ENCODE data around the gene CYLD.
A peak's percentile ranks its signal among the peaks of the same experiment; 100 is the strongest.

The CYLD gene

GRCh38 chr16:50741225-50741780 is 583 bp upstream of the CYLD start:
- DNase-seq: no peak

DNA sequence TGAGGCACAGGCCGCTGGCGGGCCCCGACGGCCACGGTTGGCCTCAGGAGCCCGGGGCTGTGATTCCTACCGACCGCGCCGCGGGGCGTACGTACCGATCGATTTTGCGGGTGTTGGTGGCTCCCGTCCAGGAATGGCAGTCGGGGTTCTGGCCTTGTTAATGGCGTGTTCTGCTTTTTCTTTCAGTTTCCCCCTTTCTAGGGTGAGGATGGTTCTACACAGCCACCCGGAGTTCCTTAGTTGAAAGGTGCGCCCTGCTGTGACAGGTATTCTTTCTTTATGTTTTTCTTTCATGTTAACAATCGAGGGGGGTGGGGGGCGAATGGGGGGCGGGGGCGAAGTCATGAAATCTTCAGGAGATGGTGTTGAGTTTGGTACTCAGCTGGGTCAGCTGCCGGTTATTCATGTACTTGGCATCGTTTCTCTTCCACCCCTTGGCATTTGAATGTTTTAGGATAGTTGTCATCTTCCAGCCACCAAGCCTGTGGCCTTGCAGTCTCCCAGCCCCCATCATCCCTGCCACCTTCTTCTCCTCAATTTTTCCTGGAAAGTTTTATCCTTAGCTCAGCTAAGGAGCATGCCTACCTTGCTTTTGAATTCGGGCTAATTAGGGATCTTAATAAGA is 802 bp downstream of the CYLD start:
- DNase-seq: peak in 1 of 2 experiments; percentile 40

DNA sequence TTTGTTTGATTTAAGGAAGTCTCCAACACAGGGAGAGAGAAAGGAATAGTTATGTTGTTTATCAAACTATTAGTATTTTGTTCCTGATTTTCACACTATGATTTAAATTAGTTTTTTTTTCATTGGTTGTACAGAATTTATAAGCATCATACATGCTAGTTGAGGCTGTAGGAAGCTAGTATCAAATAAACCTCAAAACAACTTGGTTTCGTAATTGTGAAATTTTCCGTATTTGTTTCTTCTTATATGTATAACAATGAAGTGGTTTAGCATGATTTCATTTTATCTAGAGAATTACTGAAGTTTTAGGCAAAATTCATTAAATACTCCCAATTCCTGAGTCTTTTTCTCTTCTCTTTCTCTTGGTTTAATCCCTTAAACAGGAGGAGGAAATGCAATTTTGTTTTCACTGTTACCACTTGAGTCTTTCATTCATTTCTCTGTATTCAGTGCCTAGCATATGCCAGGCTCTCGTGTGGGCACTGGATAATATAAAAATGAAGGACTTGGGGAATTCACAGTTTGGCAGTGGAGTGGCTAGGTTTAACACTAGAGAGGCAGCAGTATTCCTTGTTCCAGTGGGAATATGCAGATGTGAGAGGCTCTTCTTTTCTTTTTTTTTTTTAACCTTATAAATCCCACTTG is 1.8 kb downstream of the CYLD start:
- no peak for DNase-seq

DNA sequence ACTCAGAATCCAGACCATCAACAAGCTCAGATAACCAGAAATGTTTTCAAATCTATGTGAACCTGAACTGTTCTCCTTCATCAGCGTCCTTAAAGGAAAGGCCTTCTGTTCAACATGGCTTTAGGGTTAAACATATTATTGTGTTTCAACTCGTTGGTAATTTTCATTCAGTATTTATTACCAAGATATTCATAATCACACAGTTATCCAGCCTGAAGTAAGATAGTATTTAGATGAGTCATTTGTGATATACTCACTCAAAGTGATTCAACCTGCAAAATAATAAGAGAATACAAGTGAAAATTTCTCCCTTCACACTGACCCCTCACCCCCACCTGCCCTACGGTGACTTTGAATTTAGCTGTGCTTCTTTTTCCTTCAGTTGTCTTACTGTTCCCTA is 3.0 kb downstream of the CYLD start:
- no peak for DNase-seq

GRCh38 chr16:50745940-50746339 is 4.1 kb downstream of the CYLD start:
- DNase-seq: no peak

- no peak for DNase-seq
Measured at GRCh38 chr16:50747207-50747956, 5.5 kb downstream of the CYLD start.

DNA sequence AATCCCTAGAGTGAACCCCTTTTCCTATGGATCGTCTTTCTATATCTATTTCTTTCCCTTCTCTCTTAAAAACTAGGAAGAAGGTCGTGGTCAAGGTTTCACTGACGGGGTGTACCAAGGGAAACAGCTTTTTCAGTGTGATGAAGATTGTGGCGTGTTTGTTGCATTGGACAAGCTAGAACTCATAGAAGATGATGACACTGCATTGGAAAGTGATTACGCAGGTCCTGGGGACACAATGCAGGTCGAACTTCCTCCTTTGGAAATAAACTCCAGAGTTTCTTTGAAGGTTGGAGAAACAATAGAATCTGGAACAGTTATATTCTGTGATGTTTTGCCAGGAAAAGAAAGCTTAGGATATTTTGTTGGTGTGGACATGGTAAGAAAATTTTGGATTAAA is 9.6 kb downstream of the CYLD start:
- no peak for DNase-seq

DNA sequence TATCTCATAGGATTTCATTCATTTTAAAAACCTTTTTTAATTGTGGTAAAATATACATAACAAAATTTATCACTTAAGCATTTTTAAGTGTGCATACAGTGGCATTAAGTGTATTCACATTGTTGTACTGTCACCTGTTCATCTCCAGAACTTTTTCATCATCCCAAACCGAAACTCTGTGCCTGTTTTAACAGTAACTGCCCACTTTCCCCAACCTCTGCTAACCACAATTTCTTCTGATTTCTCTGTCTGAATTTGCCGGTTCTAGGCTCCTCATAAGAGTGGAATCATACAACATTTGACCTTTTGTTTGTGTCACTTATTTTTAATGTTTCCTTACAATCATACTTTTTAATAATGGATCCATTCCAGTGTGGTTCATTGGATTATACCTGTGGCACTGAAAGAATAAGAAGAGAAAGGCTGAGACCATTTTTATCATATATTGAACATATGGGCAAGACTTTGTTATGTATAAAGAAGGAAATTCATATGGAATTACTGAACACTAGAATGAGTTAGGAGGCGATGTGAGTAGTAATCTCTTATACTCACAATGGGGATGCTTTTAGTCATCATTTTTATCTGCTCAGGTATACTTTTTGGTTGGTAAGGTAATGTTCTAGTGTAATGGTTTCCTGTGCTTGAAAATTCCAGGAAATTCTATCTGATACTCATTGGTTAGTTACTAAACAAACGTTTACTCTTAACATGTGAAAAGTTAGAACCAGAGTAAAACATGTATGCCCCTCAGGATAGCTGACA is 10.8 kb downstream of the CYLD start:
- no peak for DNase-seq

DNA sequence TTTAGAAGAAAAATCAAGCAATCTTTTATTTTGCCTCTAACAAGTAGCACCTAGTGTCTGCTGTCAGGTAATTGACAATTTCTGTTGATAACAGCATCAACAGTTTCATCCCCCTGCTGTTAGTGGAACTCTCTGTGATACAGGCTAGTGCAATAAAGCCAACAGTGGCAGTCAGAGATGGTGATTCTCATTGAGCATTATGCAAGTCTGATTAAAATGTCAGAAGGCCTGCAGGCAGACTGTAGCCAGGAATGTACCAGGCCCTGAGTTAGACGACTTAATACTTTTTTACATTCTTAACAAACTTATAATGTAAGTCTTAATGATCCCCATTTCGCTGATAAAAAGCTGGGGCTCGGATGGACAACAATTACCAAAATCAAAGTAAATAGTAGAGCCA is 14.6 kb downstream of the CYLD start:
- no peak for DNase-seq

GRCh38 chr16:50761267-50761666 is 19.4 kb downstream of the CYLD start:
- DNase-seq: no peak

- no peak for DNase-seq
Measured at GRCh38 chr16:50762241-50762640, 20.4 kb downstream of the CYLD start.

GRCh38 chr16:50763211-50763610 is 21.3 kb downstream of the CYLD start:
- no peak for DNase-seq

DNA sequence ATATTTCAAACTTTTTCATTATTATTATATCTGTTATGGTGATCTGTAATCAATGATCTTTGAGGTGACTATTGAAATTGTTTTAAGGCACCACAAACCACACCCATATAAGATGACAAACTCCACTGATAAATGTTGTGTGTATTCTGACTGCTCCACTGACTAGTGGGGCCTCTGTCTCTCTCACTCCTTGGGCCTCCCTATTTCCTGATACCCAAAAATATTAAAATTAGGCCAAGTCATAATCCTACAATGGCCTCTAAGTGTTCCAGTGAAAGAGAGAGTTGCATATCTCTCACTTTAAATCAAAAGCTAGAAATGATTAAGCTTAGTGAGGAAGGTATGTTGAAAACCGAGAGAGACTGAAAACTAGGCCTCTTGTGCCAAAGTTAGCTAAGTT is 23.4 kb downstream of the CYLD start:
- DNase-seq: no peak

DNA sequence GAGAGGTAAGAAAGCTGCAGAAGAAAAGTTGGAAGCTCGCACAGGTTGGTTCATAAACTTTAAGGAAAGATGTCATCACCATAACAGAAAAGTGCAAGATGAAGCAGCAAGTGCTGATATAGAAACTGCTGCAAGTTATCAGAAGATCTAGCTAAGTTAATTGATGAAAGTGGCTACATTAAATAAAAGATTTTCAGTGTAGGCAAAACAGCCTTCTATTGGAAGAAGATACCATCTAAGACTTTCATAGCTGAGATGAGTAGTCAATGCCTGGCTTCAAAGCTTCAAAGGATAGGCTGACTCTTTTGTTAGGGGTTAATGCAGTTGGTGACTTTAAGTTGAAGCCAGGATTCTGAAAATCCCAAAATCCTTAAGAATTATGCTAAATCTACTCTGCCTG is 24.0 kb downstream of the CYLD start:
- no peak for DNase-seq

DNA sequence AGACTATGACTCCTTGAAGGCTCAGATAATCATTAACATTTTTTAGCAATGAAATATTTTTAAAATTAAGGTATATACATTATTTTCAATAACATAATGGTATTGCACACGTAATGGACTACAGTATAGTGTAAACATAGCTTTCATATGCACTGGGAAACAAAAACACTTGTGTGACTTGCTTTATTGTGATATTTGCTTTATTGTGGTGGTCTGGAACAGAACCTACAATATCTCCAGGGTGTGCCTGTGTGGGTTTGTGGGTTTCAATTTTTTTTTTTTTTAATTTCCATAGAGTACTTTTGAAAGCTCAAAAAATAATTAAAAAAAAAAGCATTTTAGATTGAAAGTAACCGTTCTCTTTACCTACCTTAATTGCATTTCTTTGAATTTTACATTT is 25.3 kb downstream of the CYLD start:
- DNase-seq: no peak

- DNase-seq: no peak
Measured at GRCh38 chr16:50771366-50771765, 29.5 kb downstream of the CYLD start.

DNA sequence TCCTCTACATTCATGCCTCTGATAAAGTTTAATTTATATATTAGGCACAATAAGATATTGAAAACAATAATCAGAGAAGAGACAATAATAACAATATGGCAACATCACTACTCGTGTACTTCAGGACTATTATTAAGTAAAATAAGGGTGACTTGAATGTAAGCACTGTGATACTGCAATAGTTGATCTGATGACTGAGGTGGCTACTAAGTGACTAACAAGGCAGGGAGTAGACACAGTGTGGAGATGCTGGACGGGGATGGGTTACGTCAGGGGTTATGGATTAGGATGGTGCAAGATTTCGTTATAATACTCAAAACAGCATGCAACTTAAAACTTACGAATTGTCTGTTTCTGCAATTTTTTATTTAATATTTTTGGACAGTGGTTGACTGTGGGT is 32.5 kb downstream of the CYLD start:
- DNase-seq: no peak

GRCh38 chr16:50774960-50775359 is 33.1 kb downstream of the CYLD start:
- DNase-seq: no peak

GRCh38 chr16:50776037-50776436 is 34.2 kb downstream of the CYLD start:
- DNase-seq: no peak

GRCh38 chr16:50778284-50779163 is 36.6 kb downstream of the CYLD start:
- DNase-seq: no peak

GRCh38 chr16:50781043-50781442 is 39.2 kb downstream of the CYLD start:
- no peak for DNase-seq

DNA sequence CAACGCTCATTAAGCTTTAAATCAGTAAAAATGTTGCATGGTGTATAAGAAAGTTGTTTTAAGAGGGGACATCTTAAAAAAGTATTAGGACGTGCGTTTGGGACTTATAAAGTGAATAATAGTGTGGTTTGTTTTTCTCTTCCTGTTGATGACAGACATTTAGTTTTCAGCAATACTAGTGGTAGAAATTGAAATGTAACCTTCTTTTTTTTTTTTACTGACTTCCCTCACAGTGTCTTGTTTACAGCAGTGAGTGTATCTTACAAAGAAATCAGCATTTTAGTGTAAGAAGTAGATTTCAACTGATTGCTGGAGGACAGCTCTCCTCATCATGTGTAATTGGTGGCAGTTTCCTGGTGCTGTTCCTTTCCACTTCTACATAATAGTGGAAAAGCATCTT is 39.6 kb downstream of the CYLD start:
- no peak for DNase-seq
